Nephron progenitor cell (in vitro differentiated cells): ENCODE data around the gene CIT.

ENCODE experiments used
- DNase-seq: peaks from one replicate; pipeline ENCODE4 v3.0.0; 2021
- H3K27ac Mint-ChIP-seq: 2 replicates; pipeline ENCODE4 v1.8.0; 2021; ENCODE audit warnings: mild to moderate bottlenecking, moderate library complexity, mixed read lengths
- H3K27me3 Mint-ChIP-seq: 2 replicates; pipeline ENCODE4 v1.8.0; 2021; ENCODE audit warnings: mild to moderate bottlenecking, low read depth, mixed read lengths; ENCODE audit not compliant: poor library complexity
- H3K36me3 Mint-ChIP-seq: 2 replicates; pipeline ENCODE4 v1.8.0; 2021; ENCODE audit warnings: low read depth, mixed read lengths
- H3K4me1 Mint-ChIP-seq: 2 replicates; pipeline ENCODE4 v1.8.0; 2021; ENCODE audit warnings: mixed read lengths
- H3K4me3 Mint-ChIP-seq: 2 replicates; pipeline ENCODE4 v1.8.0; 2021; ENCODE audit warnings: mild to moderate bottlenecking, moderate library complexity, mixed read lengths
- H3K9me3 Mint-ChIP-seq: 2 replicates; pipeline ENCODE4 v1.8.0; 2021; ENCODE audit warnings: mild to moderate bottlenecking, moderate library complexity, mixed read lengths
- CTCF ChIP-seq: fragments of 200-600 bp; sonication (generic); IDR thresholded peaks from 2 replicates; pipeline ENCODE4 v1.5.0; 2021; ENCODE audit warnings: antibody characterized with exemption

Gene CIT

DNA sequence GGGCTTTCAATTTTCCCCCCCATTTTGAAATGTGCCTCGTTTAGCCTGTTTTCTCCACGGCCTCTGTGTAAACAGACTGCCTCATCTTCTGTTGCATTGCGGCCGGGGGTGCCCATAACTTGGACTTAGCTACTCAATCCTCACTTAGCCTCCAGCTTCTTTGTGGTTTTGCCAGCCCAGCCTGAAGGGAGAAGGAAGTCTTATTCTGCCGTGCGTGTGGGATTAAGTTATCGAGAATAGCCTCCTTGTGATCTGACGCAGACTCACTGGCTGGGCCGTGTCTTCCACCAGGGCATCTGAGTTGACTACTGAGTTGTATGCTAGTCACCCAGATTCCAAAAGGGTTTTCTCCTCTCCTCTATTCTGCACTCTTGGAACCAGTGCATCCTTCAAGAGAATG, 201.1 kb downstream of the CIT start:
- Mint-ChIP-seq H3K27me3 (no peaks in the 10 kb centered on the region), H3K9me3 (no peaks in the 10 kb centered on the region), H3K36me3 (peaks cover 90% of the 10 kb centered on the region), H3K27ac (no peak overlapping the region), H3K4me1 (peaks cover 22% of the 10 kb centered on the region), H3K4me3 (no peak overlapping the region)
- TF ChIP-seq CTCF: no peak
- DNase-seq: no peak

- no peak overlapping the region for H3K27ac Mint-ChIP-seq
- peaks cover 21% of the 10 kb centered on the region for H3K4me1 Mint-ChIP-seq
- no peak overlapping the region for H3K4me3 Mint-ChIP-seq
Measured at GRCh38 chr12:119674560-119674959, 202.6 kb downstream of the CIT start.

DNA sequence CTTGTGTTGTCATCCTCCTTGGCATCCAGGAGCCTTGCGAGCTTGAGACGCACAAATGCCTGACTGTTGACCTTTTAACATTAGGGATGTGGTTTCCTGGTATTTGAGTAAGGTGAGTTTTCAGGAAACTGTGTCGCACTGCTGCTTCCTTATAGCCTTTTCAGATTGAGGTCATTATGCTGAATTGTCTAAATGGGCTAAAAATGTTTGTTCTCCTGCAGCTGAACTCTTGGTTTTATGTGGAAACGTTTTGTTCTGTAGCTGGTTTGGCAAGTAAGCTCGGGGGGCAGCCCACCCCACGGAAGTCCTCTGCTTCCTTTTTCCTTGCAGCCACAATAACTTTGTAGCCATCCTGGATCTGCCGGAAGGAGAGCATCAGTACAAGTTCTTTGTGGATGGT, 203.5 kb downstream of the CIT start:
- Mint-ChIP-seq H3K4me1 (peaks cover 20% of the 10 kb centered on the region), H3K27me3 (no peaks in the 10 kb centered on the region), H3K9me3 (no peaks in the 10 kb centered on the region), H3K36me3 (peaks cover 78% of the 10 kb centered on the region), H3K27ac (no peak overlapping the region), H3K4me3 (no peak overlapping the region)
- TF ChIP-seq CTCF: no peak
- no peak for DNase-seq

More at GRCh38 chr12:119674560-119674959, 202.6 kb downstream of the CIT start:
- peaks cover 84% of the 10 kb centered on the region for H3K36me3 Mint-ChIP-seq
- no peaks in the 10 kb centered on the region for H3K9me3 Mint-ChIP-seq
- H3K27me3 Mint-ChIP-seq: no peaks in the 10 kb centered on the region
- DNase-seq: no peak
- no peak for TF ChIP-seq CTCF

DNA sequence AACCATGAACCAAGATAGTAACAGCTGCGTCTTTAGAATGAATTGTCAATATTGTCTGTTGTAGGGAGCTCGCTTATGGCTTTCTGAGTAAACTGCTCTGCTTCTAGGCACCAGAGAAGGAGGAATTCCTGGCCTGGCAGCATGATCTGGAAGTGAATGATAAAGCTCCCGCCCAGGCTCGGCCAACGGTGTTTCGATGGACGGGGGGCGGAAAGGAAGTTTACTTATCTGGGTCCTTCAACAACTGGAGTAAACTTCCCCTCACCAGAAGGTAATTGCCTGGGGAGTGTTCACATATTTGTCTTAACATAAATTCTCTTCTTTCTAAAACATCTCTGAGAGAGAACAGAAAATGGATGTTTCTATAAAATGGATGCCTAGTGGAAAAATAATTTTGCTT, 204.9 kb downstream of the CIT start:
- H3K4me3 Mint-ChIP-seq: no peak overlapping the region

GRCh38 chr12:119671070-119671469, 206.1 kb downstream of the CIT start:
- Mint-ChIP-seq H3K27ac (no peak overlapping the region), H3K4me1 (peaks cover 32% of the 10 kb centered on the region), H3K9me3 (no peaks in the 10 kb centered on the region), H3K4me3 (no peak overlapping the region), H3K36me3 (peaks cover 55% of the 10 kb centered on the region), H3K27me3 (no peaks in the 10 kb centered on the region)
- DNase-seq: no peak
- no peak for TF ChIP-seq CTCF

More for the DNA sequence above, 204.9 kb downstream of the CIT start:
- Mint-ChIP-seq H3K4me1 (peaks cover 28% of the 10 kb centered on the region), H3K27me3 (no peaks in the 10 kb centered on the region), H3K27ac (peak overlapping the region; percentile 47), H3K9me3 (no peaks in the 10 kb centered on the region), H3K36me3 (peaks cover 66% of the 10 kb centered on the region)
- DNase-seq: no peak
- TF ChIP-seq CTCF: no peak

DNA sequence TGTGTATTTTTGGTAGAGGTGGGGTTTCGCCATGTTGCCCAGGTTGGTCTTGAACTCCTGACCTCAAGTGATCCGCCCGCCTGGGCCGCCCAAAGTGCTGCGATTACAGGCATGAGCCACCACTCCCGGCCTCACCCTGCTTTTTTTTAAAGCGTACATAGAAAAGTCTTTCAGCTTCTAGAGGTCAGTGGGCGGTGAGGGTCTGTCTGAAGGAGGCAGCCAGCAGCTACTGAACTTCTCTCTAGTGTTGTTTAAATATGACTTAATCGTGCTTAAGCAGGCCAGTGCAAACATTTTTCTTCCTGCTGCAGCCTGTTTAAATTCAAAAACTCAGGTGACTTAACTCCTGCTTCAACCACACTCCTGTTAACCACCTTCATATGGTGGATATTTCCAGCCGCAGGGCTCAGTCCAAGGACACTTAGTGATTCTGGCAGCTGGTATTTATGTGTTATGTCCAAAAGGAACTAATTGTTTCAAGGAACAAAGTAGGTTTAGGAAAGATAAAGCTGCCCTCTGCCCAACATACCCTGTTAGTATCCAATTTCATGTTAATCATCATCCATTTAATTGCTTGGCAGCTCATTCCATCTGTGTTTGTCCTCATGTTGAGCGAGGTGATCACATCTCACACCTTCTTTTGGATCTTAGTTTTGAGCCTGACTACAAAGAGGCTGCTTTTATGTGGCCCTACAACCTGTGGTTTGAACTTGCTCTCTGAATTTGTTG, 207.2 kb downstream of the CIT start:
- H3K27ac Mint-ChIP-seq: peak overlapping the region; percentile 41
- DNase-seq: no peak
- H3K27me3 Mint-ChIP-seq: no peaks in the 10 kb centered on the region
- H3K4me1 Mint-ChIP-seq: peaks cover 32% of the 10 kb centered on the region
- H3K4me3 Mint-ChIP-seq: peak overlapping the region; percentile 71
- TF ChIP-seq CTCF: no peak
- H3K9me3 Mint-ChIP-seq: no peaks in the 10 kb centered on the region
- H3K36me3 Mint-ChIP-seq: peaks cover 43% of the 10 kb centered on the region
